Measurements from ENCODE around the gene SNX18. TPM values are rescaled to one million over a fixed set of nuclear protein-coding genes. Genes with fewer than 3 reads are reported as not detected.

The SNX18 gene
- 42.2 and 91.3 TPM in 2 replicates for total RNA-seq

GRCh38 chr5:54517512-54518145, at the start of gene SNX18:
TSS of gene SNX18 (plus strand) at chr5:54517759. CDS start at chr5:54517953, 194 bp downstream.

Other genes starting within 250 kb of the SNX18 start
- gene ARL15, start 207.2 kb upstream of the SNX18 start, total RNA-seq: 19.0 and 26.2 TPM in 2 replicates
- 0.56 TPM in 1 of 2 replicates, not detected in the other for gene HSPB3, start 62.1 kb upstream of the SNX18 start, total RNA-seq